GM21619 (cell line): ENCODE data around the gene USP6NL.
"Not testable (repeated sequence)": the region's sequence is repeated elsewhere in the genome, so short reads cannot be mapped to it uniquely, and the experiment has no call there.

Experiments used
- ATAC-seq: cut with Tn5 transposase; IDR thresholded peaks from one replicate; pipeline ENCODE4 v1.9.1; 2021; ENCODE audit not compliant: unreplicated experiment

USP6NL gene

DNA sequence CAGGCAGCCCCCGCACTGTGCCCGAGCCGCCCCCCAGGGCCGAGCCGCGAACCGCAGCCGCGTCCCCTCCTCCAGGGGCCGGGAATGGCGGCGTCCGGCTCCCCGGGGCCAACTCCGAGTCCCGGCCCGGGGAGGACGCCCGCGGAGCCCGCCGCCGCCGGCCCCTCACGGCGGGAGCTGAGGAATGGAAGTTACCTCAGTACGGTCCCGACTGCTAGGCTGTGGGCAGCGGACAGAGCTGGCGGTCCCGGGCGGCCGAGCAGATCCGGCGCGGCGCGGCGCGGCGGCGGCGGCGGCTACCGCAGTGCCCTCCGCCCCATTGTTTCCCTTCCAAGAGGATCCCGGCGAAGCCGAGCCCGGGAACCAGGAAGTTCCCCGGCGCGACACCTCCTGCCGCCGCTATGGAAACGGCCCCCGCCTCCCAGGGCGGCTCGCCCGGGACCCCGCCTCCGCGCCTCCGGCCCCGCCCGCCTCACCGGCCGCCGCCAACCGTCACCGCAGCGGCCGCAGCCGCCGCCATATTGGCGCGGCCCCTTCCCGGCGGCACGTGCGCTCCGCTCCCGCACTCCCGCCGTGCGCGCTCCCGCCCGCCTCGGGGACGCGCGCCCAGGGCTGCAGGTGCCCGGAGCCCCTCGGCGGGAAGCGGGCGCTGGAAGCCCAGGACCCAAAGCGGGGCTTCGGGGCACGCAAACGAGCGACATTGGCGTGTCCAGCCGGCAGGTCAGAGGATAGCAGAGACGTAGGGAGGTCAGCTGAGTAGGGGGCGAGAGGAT is at the start of gene USP6NL:
Gene USP6NL (minus strand): TSS at position 403 of the 773 bp plus-strand sequence. CDS start 14,016 bp downstream, outside the sequence.
- ATAC-seq, result peak; percentile 44

GRCh38 chr10:11658801-11659368 is 47.4 kb upstream of the USP6NL start:
- ATAC-seq, result no peak

DNA sequence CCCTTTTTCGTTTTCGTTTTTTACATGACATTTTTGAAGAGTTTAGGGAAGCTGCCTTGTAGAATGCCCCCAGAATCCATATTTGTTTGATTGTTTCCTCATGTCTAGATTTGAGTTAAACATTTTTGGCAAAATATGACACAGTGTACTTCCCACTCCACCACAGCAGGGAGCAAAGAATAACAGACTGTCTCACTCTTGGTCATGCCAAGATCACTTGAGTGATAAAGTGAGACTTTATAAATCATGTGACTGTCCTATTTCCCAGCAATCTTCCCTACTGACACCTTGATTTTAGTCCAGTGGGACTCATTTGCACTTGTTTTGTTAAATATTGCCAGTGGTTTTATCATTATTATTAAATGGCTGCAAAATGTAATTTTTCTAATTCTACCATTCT is 44.4 kb upstream of the USP6NL start:
- ATAC-seq, result no peak

GRCh38 chr10:11654659-11655058 is 43.2 kb upstream of the USP6NL start:
- no peak for ATAC-seq

DNA sequence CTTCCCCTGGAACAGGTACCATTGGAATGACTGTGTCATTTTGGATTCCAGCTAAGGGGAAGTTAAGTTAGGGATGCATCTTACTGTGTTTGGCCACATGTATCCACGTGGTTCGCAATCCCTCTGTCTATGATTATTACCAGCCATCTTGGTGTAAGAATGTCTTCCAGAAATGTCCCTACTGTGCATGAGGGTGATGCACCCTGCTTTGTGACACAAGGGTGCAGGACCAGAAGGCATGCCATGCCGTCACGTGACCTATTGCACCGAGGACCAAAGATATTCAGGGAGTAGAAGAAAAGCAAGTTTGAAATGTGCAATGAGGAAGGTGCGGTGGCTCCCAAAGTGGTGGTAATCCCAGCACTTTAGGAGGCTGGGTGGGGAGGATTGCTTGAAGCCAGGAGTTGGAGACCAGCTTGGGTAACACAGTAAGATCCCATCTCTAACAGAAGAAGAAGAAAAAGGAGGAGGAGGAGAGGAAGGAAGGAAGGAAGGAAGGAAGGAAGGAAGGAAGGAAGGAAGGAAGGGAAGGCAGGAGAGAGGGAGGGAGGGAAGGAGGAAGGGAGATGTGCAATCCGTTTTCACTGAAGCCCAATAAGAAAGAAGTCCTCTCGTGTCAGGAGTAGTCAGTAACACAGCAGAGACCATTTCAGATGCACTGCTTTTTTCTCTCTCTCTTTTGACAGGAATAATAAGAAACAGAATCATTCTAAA is 42.5 kb upstream of the USP6NL start:
- ATAC-seq, result no peak

DNA sequence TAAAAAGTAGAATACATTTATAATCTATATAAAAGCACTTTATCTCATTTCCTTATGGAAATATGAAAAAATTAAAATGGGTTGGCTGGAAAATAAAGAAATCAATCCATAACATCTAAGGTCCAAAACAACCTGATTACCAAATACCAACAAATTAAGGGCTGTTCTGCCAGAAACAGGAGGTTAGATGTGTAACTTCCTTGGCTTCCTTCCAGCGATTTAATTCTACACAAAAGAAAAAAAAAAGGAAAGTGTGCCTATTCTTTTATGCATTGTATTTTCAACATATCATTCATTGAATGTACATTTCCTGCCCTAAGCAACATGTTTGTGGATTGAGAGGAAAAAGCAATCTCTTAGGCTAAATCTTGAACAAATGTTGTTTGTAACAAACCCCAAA is 36.2 kb upstream of the USP6NL start:
- ATAC-seq, result no peak

DNA sequence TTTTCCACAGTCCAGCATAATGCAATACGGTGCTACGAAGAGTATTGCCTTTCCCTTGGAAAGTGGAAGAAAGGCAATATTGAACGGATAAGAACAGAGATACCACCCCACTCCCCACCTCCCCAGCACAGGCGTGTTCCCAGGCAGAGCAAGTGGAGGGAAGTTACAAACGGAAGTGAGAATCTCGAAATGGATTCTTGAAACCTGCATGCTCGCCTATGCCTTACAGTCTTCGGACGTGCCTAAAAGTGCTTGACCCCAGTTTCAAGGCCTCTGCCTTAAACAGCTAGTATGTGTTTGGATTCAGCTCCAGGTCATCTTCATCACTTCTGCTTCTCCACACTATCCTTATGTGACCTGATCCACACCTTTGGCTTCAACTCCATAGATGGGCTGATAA is 35.0 kb upstream of the USP6NL start:
- ATAC-seq, result no peak

- ATAC-seq, result no peak
Observed at GRCh38 chr10:11643039-11643438, 31.6 kb upstream of the USP6NL start.

GRCh38 chr10:11642566-11642965 is 31.1 kb upstream of the USP6NL start:
- ATAC-seq, result no peak

DNA sequence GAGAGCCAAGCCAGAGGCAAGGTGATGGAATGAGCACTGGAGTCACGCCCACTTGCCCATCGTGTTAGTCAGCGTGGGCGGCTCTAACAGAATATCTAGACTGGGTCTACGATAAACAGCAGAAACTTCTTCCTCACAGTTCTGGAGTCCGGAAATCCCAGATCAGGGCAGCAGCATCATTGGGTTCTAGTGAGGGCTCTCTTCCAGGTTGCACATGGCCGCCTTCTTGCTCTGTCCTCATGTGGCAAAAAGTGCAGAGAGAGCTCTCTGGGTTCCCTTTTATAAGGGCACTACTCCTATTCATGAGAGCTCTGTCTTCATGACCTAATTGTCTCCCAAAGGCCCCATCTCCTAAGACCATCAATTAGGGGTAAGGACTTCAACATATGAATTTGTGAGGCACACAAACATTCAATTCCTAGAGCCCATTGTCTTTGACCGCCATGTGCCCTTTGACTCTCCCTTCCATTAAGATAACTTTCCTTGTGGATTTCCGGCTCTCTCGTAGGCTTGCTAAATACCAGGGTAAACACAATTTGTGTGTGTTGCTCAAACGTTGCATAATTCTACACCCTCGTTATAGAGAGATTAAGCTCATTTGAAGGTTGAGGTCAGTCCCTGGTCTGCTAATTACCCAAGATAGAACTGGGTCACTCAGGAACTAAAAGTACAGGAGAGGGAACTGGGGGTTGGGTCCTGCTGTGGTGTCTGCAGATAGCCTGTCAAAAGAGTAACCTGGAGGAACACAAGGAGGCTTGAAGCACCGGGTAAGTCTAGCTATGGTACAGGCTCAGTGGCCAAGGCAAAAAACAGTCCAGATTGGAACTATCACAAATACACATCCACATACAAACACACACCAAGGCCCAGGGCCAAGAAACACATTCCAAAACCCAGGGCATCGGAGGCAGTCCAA is 28.7 kb upstream of the USP6NL start:
- no peak for ATAC-seq

- ATAC-seq, result no peak
Observed at GRCh38 chr10:11639362-11639761, 27.9 kb upstream of the USP6NL start.

DNA sequence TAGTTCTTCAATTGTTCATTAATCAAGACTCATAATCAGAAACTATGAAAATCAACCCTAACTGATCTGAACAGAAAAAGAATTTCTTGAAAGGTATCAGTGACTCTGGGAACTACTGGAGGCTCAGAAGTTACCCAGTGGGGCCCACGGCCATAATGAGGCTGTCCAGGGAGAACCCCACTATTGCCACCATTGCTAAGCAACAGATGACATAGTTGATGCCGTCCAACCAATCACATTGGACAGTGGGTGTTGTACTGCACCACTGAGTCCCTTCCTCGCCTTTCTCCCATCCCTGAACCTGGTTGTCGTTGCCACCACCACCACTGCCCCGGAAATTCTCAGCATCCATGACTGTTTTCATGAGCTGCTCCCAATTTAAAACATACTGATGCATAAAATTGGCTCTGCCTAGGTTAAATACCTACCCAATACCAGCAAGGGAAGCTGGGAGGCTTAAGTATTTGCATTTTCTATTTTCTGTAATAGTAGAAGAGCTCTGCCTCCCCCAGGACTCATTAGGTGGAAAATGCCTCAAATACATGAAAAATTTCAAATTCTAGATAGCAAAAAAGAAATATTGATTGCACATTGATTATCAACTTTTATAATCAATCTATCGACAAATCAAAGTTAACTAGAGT is 26.7 kb upstream of the USP6NL start:
- ATAC-seq, result peak; percentile 93

GRCh38 chr10:11636697-11637303 is 25.4 kb upstream of the USP6NL start:
- ATAC-seq, result no peak

DNA sequence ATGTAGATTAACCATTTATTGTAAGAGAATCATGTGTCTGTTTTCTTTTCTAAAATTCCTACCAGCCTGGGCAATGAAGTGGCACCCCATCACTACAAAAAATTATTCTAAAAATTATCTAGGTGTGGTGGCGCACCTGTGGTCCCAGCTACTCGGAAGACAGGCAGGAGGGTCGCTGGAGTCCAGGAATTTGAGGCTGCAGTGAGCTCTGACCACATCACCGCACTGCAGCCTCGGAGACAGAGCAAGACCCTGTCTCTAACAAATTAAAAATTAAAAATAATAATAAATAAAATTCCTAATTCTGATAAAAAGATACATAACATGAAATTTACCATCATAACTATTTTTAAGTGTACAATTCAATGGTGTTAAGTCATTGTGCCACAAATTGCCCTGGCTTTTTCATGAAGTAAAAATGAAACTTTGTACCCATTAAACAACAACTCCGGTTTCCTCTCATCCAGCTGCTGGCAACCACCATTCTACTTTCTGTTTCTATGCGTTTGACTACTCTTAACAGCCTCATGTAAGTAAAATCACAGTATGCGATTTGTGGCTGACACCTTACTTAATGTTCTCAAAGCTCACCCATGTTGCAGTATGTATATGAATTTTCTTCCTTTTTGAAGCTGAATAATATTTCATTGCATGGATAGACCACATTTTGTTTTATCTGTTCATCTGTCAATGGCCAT is 20.6 kb upstream of the USP6NL start:
- peak; percentile 99 for ATAC-seq

- ATAC-seq, result no peak
Observed at GRCh38 chr10:11631291-11631690, 19.8 kb upstream of the USP6NL start.

- no peak for ATAC-seq
Observed at GRCh38 chr10:11629731-11630130, 18.3 kb upstream of the USP6NL start.

GRCh38 chr10:11627941-11628340 is 16.5 kb upstream of the USP6NL start:
- ATAC-seq, result not testable (repeated sequence)

- no peak for ATAC-seq
Observed at GRCh38 chr10:11626071-11626470, 14.6 kb upstream of the USP6NL start.

- ATAC-seq, result peak; percentile 91
Observed at GRCh38 chr10:11625019-11625735, 13.7 kb upstream of the USP6NL start.
